ENCODE data around the gene WNT1.

- TF ChIP-seq CTCF (conservative IDR thresholded peaks at IDR 0.05; ENCODE audit: low read length): no peak
- TF ChIP-seq EZH2phosphoT487 (IDR thresholded peaks at IDR 0.05; ENCODE audit: borderline replicate concordance): no peak
Measured at GRCh38 chr12:49026101-49026500, 48.0 kb downstream of the WNT1 start.

Measured in Loucy (cell line).